ENCODE measurements around the gene PIP4K2B.

Gene PIP4K2B

DNA sequence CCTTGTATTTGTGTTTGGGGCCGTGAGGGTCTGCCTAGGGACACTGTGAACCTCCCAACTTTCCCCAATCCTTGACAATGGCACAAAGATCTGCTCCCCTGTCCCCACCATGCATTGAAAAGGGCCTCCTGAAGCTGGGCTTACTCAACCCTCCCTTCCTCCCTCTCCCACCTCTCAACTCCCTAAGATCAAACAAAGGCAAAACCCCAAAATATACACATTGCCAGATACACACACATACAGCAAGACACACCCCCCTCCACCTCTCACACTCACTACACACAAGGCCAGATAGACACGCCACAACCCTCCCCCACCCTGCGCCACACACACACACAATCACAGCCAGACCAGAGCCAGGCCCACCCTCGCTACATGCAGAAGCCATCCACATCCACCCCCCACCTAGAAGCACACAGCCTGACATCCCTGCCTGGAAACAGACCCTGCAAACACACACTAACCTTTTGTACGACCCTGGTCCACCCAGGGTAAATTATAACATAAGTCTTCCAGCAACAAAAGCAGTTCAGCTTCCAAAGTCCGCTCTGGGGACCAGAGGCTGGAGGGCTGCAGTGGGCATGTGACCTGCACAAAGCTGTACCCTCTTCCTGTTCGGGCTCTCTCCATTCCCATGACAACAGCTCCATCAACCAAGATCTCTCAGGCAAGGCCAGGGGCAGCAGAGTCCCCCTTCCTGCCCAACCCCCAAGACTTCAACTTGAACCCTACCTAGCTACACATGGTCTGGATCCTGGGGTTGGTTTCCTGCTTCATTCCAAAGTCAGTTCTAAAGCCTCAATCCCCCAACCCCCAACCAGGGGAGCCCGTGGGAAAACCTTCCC is 53.1 kb downstream of the PIP4K2B start:
- no peak for DNase-seq (ENCODE audit: low read depth)

DNA sequence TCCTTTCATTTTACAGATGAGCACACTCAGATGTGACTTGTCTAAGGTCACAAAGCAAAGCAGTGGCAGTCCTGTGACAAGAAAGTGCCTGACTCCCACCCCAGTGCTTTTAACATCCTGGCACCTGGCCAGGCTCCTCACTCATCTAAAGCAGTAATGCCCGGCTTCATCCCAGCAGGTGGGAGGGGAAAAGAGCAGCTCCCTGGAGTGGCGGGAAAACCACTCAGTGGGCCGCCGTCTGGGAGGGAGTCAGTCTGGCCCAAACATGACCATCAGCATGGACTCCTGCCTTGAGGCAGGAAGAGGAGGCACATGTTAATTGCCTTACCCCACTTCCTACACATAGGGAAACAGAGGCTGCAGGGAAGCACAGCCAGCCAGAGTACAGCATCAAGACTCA is 53.8 kb downstream of the PIP4K2B start:
- no peak for DNase-seq (ENCODE audit: low read depth)

DNA sequence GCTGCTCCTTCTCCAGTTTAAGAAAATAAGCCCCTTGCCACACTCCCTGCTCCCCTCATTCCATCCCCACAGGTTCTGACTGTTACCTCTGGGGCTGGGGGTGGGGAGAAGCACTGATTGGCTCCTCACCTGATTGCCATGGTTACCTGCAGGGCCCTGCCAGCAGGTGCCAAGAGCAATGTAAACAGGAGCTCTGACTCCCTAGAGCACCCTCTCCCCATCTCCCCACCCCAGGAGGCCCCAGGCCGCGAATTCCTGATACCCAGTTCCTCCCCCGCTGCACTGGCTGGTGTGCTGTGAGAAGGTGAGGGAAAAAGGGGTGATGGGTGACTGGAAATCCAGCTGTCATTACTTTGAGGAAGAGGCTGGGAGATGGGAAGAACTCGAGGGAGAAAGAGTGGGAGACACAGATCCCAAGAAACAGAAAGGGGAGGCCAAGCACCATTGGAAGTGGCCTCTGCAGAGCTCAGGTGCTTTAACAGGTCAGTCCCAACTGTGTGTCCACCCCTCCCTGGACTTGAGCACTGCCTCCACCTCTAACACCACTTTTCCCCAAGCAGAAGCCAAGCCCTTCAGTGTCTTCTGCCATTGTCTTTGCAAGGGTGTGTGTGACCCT is 55.7 kb downstream of the PIP4K2B start:
- no peak for DNase-seq (ENCODE audit: low read depth)

DNA sequence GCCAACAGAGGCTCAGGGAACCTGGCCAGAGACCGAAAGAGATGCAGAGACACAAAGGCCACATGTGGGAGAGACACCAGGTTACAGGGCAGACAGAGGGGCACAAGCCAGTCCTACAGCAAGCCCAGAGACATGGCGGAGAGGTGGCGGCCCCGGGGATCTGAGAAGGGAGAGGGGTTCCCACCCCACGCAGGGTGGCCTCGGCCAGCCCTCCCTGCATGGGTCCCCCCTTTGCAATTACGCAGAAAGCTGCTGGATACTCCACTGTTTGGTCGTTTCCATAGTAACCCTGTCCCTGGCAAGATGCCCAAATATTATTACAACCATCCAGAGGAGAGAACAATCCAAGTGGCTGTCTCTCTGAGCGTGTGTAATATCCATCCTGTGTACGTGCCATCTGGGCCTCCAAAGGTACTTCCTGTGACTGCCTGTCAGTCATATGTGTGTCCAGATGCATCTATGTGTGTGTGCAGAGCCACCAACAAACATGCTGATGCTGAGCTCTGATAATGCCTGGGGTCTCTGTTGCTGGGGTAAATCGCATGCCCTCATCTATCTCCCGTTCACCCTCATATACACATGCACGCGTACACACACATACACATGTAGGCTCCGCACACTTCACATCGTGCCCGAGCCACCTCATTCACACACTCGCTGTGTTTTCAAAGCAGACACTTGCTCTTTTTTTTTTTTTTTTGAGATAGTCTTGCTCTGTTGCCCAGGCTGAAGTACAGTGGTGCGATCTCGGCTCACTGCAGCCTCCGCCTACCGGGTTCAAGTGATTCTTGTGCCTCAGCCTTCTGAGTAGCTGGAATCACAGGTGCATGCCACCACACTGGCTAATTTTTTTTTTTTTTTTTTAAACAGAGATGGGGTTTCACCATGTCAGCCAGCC is 56.7 kb downstream of the PIP4K2B start:
- no peak for DNase-seq (ENCODE audit: low read depth)

DNA sequence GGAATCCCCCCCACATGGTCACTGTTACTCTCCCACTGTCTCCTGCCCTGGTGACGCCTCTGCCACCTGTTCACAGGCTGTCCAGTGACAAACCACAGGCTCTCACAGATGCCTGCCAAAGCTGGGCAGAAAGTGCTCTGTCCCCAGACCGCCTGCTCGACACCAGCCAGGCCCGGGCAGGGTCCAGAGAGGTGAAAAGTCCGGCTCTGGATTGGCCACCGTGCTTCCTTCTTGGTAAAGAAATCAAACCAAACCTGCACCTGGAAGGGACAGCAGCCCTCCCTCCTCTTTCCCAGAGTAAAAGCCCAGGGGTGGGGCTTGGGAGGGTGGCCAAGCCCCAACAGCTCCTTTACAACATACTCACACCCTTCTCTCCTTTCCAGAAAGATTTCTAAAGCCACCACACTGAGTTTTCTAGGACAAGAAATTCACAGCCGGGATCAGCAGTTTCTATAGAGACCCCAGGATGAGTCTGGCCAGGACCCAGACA is 57.4 kb downstream of the PIP4K2B start:
- DNase-seq (ENCODE audit: low read depth): no peak

DNA sequence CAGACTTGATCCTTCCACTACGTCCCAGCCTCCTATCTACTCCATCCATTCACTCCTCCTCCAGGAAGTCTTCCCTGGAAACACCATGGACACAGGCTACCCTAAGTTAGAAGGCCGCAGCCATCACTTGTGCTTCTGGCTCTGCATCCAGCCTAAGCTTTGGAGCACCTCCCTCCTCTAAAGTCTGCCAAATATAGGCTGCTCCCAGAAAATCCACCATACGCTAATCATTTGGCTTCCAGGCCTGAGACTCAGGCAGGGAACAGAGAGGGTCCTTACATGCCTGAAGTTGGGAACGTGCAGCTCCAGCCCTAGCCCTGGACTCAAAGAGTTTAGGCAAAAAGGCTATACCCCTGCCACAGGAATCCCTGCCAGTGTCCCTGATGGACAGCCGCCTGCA is 57.9 kb downstream of the PIP4K2B start:
- DNase-seq (ENCODE audit: low read depth): no peak

DNA sequence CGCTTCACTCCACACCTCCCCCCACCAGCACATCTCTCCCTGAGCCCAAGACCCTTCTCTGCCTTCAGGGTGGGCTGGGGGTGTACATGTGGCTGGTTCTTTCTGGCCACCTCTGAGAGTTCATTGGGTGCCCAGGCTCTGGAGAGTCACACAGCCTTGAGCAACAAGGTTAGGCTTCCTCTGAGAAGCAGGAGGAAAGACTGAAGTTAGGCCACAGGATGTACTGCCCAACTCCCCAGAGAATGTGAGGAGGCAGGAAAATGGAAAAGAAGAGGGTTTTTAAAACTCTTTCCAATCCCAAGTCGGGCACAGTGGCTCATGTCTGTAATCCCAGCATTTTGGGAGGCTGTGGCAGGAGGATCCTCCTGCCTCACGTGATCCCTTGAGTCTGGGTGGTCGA is 58.5 kb downstream of the PIP4K2B start:
- DNase-seq (ENCODE audit: low read depth): no peak

DNA sequence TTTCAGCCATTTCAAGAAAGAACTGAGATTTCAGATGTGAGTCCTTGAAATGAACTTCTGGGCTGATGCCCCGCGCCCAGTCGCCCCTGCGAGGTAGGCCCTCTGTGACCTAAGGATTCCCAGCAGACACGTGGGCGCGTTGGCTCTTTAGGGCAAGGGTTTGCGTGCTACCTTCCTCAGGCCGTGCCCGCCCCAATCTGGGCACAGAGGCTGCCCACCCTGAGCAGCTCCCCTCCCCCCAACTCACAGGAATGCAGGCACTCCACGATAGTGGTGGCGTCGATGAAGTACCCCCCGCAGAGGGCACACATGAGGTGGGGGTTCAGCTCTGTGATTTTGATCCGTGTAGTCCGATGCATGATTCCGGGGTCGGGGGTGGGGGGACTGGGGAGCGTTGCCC is 59.3 kb downstream of the PIP4K2B start:
- no peak for DNase-seq (ENCODE audit: low read depth)

DNA sequence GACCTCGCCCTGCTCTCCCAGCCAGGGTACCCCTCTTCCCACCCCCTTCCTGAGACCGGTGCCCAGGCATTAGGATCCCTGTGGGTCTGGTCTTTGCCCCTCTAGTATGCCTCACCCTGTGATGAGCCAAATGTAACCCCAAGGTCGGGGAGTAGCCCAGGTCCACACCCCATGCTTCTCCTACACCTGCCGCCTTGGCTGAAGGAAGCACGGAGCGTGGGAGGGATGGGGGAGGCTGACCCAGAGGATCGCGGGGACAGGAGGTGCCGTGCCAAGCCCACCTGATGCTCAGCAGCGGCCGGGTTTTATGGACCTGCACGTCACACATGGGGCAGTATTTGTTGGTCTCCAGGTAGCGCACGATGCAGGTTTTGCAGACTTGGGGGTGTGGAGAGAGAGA is 60.1 kb downstream of the PIP4K2B start:
- DNase-seq (ENCODE audit: low read depth): no peak

DNA sequence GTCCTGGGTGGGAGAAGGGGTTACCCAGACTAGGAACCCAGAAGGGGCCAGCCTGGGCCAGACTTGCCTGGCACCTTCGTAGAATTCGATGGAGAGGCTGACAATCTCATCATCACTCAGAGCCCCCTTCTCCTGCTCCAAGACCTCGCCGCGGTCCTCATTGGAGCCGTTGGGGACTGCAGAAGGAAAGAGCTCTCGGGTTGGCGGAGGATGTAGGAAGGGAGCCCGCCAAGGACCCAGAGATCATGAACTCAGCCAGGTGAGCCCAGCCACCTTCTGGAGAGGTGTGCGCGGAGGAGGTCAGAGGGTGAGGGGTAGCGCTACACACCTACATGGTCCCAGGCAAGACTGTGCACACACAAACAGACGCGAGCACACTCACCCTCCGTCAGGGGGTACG is 60.7 kb downstream of the PIP4K2B start:
- DNase-seq (ENCODE audit: low read depth): no peak

DNA sequence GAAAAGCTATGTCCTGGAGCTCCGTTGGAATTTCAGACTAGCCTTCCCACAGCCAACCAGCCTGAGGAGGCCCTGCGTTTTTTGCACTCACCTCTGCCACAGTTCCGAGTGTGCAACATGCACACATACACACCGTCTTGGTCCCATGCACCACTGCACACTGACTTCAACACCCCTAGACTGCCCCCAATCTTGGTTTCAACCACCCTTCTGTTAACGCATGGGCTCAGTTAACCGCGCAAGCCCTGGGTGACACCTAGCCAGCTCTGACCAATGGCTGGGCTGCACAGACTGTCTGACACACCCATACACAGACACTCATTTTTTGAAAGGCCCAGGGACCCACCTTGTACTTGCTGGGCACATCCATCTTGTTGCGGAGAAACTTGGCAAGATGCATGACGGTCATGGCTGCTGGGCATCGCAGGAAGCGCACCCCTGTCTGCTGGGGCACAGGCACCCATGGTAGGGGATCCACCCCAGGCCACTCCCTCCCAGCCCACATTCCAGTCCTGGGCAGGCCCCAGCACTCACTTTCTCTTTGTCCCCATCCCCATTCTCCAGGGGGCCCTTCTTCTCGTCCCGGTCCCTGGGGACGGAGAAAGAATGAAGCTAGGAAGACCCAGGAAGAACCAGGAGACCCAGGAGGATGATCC is 61.2 kb downstream of the PIP4K2B start:
- DNase-seq (ENCODE audit: low read depth): no peak

DNA sequence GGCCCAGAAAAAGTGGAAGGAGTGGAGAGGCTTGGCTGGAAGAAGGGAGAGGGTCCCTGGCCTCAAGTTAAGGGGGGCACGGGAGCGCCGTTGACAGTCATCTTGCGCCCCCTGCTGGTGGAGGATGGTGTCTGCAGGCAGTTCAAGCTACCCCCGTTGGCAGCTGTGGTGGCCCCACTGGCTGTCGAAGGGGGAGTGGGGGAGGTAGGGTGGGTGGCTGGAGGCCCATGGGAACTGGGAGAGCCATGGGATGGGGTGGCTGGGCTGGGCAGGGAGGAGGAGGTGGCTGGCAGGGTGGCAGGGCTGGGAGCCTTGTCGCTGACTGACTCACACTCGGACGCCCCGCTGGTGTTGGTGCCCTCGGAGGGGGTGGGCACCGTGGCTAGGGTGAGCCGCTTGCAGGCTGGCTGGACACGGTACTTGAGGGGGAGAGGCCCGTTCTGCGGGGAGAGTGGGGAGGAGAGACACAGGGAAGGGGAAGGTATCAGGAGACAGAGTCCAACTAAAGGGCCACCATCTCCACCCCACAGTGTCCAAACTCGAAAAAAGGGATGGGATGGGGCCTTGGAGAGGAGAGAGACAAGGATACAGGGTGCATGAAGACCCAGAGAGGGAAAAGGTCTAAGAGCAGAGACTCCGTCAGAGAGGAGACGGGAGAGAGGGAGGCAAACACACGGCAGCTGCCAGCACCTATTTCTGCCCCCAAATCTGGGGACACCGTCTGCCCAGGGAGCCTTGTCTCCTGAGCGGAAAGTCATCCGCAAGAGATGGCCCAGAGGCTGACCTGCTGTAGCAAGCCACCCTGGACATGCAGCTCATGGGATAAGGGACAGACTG is 64.0 kb downstream of the PIP4K2B start:
- peak; percentile 67 for DNase-seq (ENCODE audit: low read depth)

DNA sequence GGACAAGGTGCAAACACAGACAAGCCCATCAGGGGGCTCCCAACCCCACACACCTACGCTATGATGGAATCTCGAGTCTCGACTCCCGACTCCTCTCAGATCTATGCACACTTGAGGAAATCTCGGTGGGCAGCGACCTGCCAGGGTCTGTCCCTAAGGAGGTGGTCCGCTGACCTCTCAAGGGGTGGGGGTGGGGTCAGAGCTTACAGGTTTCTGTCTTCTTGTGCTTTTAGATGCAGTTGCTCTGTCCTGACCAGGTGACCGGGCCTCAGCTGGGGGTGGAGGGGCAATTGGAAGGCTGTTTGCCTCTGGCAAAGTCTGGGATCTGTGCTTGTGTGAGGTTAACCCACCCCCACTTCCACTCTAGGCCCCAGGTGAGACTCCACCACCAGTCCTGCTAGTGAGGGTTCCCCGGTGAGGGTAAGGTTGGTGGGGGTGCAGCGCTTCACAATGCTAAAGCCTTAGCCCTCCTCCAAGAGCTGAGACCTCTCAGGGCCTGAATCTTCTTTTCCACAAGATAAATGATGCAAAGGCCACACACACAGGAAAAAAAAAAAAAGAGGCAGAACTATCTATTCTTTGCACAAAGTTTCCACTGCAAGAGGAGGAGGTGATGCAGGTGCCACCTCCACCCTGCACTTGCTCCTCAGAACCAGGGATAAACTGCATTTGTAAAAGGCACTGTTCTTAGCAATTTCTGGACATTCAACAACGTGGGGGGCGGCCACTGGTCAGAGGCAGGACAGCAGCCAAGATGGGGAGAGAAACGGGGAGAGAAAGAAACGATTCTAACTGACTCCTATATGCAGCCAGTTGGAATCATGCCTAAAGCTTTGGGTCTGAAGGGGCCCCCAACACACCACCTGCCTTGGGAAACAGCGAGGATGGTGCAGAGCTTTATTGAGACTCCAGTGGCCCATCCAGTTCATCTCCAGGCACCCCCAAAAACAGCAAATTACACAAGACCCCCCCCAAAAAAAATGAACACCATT is 65.1 kb downstream of the PIP4K2B start:
- no peak for DNase-seq (ENCODE audit: low read depth)

DNA sequence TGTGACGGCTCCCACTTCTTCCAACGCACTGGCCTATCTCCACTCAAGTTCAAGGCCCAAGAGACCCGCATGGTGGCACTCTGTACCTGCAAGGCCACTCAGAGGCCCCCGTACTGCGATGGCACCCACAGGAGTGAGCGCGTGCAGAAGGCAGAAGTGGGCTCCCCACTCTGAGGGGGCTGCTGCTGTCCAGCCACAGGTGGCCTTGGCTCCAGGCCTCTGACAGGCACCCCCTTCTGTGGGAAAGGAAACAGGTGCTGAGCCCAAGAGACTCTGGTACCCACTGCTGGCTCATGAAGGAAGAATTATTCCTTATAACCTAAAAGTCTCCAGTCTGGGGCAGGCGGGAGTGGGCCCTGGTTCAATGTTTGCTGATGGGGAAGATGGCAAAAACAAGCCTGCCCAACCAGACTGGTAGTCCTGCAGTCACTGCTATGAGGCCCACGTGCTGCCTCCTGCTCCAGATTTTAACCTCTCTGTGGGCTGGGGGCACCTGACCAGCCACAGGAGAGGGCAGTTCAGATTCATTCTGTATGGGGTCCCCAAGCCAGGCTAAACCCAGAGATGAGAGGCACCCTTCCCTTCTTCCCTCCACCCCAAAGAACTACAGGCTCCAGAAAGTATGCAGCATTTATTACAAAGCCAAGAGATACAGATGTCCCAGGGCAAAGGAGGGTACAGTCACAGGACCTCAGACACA is 65.9 kb downstream of the PIP4K2B start:
- no peak for DNase-seq (ENCODE audit: low read depth)

DNA sequence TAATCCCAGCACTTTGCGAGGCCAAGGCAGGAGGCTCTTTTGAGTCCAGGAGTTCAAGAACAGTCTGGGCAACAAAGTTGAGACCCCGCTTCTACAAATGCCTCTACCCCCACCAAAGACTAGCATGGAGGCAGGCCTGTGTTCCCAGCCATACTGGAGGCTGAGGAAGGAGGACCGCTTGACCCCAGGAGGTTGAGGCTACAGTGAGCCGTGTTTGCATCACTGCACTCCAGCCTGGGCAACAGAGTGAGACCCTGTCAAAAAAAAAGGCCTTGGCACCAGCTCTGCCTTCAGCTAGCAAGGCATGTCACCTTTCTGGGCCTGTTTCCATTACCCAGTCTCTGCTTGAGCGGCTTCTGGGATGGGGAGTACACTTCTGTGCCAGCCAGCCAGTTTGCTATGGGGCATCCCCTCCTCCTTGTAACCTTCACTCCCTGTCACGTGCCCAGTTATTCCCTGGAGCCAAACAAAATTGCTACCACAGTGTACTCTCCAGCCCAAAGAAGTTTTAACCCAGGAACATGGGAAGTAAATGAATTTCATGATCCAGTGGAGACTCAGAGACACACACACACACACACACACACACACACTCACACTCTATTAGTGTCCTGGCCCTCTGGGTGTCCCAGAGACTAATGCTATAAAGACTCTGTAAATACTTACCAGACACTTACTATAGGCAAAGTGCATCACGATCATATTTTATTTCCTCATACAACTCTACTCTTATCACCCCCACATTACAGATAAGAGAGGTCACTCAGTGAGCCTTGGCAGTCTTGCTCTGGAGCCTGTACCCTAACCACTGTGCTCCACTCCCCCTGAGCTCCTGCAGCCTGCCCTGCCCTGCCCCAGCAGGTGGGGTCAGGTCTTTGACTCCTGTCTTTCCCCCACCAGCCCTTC is 66.7 kb downstream of the PIP4K2B start:
- no peak for DNase-seq (ENCODE audit: low read depth)

DNA sequence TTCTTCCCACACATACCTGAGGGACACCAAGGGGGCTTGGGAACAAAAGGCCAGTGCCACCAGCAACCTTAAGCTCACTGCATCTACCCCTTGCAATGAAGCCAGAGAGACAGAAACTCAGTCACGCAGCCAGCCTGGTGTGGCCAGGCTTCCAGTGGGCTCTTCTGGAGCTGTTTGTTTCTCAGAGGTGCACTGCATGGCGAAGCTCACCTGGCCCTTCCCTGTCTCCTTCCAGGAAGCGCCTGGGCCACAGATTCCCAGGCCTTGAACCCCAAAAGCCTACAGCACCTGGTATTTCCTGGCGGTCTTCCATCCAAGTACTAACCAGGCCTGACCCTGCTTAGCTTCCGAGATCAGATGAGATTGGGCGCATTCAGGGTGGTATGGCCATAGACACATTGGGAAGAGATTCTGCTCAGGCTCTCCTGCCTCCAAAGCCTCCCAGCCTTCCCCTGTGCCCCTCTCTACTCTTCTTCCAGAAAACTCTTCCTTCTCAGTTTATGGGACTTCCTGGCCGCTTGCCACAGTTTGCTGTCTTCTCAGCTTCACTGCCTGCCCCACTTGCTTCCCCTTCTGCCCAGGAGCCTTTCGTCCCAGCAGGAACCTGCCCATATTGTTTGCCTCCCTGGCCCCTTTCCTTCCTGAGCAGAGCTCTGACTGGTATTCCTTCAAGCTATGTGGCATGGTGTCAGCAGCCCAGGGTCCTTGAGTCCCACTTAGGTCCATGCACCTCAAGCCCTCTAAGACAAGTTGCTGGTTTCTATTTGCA is 67.6 kb downstream of the PIP4K2B start:
- DNase-seq (ENCODE audit: low read depth): no peak
